Loucy (cell line): ENCODE measurements around the gene GRWD1.

Experiments used
- CTCF ChIP-seq: fragments of 200-600 bp; sonication (generic); conservative IDR thresholded peaks from 2 replicates; pipeline ENCODE4 v1.5.1; 2014; ENCODE audit warnings: mild to moderate bottlenecking, antibody characterized with exemption, low read length
- EZH2phosphoT487 ChIP-seq: fragments of 200-600 bp; IDR thresholded peaks from 2 replicates; pipeline ENCODE4 v1.6.1; 2018; ENCODE audit warnings: antibody characterized with exemption, mild to moderate bottlenecking, moderate library complexity, borderline replicate concordance

- TF ChIP-seq CTCF (no peak), EZH2phosphoT487 (no peak)
Measured at GRCh38 chr19:48502350-48503018, 56.7 kb downstream of the GRWD1 start.
